AG09319 (cell line): ENCODE data around the gene SIM2.

Source experiments
- DNase-seq: peaks from one replicate; pipeline ENCODE4 v3.0.0-alpha.2; 2010; ENCODE audit warnings: low read depth; ENCODE audit errors: extremely low read depth
- CTCF ChIP-seq: IDR thresholded peaks from 2 replicates; pipeline ENCODE4 v1.5.1; 2011; ENCODE audit warnings: low read depth, mild to moderate bottlenecking, inconsistent platforms, low read length, moderate library complexity

The SIM2 gene

GRCh38 chr21:36744190-36744559, 45.3 kb downstream of the SIM2 start:
- TF ChIP-seq CTCF, result no peak
- DNase-seq, result no peak

- no peak for DNase-seq
- TF ChIP-seq CTCF, result no peak
Observed at GRCh38 chr21:36744560-36745231, 45.8 kb downstream of the SIM2 start.

- TF ChIP-seq CTCF, result no peak
- DNase-seq, result no peak
Observed at GRCh38 chr21:36745459-36745858, 46.5 kb downstream of the SIM2 start.

GRCh38 chr21:36747041-36747814, 48.3 kb downstream of the SIM2 start:
- TF ChIP-seq CTCF, result no peak
- DNase-seq, result no peak

GRCh38 chr21:36747815-36748383, 49.0 kb downstream of the SIM2 start:
- TF ChIP-seq CTCF, result peak; percentile 23
- DNase-seq, result no peak

GRCh38 chr21:36749935-36750575, 51.1 kb downstream of the SIM2 start:
- no peak for DNase-seq
- no peak for TF ChIP-seq CTCF

GRCh38 chr21:36750576-36750959, 51.7 kb downstream of the SIM2 start:
- no peak for TF ChIP-seq CTCF
- no peak for DNase-seq
